GM19372 (cell line): ENCODE data around the gene IGF1R.

Experiments
- ATAC-seq: cut with Tn5 transposase; IDR thresholded peaks from one replicate; pipeline ENCODE4 v1.9.1; 2021; ENCODE audit warnings: mild to moderate bottlenecking, low read depth, moderate library complexity; ENCODE audit not compliant: unreplicated experiment

Gene IGF1R

GRCh38 chr15:98722209-98722608 is 73.9 kb downstream of the IGF1R start:
- ATAC-seq = no peak

- no peak for ATAC-seq
Observed at GRCh38 chr15:98722645-98723044, 74.3 kb downstream of the IGF1R start.

DNA sequence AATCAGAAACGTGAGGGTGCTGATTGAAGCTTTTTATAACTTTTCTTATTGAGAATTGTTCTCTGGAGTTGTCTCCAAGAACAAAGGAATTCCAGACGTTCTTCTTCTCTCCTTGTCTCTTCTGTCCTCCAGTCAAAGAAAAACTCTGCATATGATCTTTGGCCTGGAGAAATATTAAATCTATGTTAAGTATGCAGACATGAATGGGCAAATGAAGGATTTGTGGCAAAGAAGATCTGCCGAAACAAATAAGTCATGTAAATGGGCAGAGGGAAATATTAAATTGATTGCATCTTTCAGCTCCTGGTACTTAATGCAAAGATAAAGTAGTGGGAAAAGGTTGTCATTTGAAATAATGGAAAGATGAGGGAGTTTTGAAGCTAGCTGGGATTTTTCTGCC is 74.9 kb downstream of the IGF1R start:
- no peak for ATAC-seq

- ATAC-seq = no peak
Observed at GRCh38 chr15:98724048-98724447, 75.7 kb downstream of the IGF1R start.

GRCh38 chr15:98724494-98724893 is 76.2 kb downstream of the IGF1R start:
- no peak for ATAC-seq

DNA sequence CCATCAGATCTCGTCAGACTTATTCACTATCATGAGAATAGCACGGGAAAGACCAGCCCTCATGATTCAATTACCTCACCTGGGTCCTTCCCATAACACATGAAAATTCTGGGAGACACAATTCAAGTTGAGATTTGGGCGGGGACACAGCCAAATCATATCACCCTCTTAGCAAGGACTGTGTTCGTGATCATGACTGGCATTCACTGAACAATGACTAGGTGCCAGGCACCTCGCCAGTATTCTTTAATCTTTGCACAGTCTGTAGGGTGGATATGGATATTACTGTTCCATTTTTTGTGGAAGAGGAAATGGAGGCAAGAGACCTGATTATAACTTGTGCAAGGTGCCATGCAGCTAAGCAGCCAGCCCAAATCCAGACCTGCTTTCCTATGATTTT is 77.5 kb downstream of the IGF1R start:
- ATAC-seq = no peak

DNA sequence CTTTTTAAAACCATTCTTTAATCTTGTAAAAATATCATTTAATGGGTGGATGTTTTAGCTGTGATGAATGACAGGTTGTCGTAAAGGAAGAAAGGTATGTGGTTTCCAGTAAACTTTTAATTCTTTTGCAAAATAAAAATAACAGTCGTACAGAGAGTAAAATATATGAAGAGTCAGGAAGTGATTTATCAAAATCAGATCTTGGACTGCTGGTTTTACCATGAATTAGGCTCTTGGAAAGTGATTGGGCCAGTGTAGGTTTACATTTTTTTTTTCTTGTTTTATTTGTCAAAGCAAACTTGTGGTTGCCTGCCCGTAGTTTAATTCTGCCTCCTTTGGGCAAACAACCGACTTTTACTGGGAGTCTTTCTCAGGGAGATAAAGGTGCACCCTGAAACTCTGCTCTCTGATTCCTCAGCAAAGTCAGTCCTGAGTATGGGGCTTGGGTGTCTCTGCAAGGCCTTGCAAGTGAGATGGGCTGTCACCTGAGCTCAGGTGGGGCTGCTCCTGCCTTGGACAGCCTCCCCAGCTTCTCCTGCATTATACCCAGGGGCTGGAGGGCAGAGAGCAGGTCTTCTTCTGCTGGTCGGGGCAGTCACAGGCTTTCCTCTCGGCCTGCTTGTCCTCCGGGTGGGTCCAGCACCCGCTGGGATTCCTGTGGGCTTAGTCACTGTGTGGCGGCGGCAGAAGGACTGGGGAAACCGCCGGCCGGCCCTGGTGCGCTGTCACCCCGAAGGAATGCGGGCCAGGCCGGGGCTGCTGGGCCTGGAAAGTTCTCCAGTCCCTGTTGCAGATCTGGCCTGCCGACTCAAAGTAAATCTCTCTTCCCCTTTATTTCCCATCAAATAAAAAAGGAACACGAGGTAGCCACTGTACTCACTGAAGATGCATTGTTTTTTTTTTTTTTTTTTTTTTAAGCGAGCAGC is 79.0 kb downstream of the IGF1R start:
- no peak for ATAC-seq

- no peak for ATAC-seq
Observed at GRCh38 chr15:98728082-98728810, 79.9 kb downstream of the IGF1R start.

- ATAC-seq = no peak
Observed at GRCh38 chr15:98728811-98729160, 80.4 kb downstream of the IGF1R start.

DNA sequence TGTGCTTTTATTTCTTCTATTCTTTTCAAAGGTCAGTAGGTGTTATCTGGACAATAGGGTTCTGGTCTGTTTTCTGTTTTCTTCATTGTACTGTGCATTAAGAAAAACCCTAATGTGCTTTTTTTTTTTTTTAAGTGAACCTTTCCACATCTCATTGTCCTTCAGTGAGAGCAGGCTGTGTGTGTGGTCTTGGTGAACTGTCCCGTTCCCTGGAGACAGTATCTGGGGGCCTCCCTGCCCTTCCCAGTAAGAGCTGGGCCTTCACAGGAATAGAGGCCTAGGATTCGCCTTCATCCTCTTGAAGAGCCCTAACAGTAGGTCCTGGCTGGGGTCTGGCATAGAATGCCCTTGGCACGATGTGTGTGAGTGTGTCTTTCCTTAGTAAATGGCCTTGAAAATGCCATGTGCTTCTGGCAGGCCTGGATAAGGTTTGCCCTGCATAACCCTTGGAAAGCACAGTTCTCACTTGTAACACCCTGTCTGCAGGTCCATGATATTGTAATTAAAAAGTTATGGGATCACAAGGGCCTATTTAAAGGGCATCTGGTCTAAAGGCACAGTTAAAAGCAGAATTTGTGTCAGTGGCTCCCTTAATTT is 81.2 kb downstream of the IGF1R start:
- no peak for ATAC-seq

- ATAC-seq = no peak
Observed at GRCh38 chr15:98730860-98731711, 82.7 kb downstream of the IGF1R start.

DNA sequence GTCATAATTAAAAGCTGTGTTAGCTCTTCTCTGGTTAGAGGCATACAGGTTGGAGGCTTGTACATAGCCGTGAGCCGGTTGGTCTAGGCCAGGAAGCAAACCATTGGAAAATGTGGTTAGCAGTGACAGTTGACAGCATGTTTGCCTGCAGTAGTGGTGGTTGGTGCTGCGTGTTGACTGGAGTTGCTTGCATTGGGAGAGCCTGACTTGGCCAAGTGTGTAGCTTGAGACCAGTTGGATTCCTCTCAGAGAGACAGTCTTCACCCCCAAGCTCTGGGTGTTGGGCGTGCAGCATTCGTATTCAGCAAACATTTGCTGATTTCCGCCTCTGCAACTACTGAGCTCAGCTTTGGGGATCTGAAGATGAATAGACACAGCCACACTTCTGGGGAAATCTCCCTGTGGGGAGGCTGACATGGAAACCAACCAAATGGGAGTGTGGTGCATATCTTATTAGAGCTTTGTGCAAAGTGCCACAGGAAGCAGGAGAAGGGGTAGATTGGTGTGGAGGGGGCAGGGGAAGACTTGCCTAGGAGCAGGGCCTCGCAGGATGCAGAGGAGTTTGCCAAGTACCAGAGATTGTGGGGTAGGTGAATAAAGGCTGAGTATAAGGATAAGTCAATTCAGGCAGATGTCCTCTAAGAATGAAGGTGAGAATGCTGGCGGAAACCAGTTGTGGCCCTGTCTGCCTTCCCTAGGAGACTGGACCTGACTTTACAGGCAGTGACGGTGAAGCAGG is 83.5 kb downstream of the IGF1R start:
- ATAC-seq = no peak

GRCh38 chr15:98733098-98733497 is 84.8 kb downstream of the IGF1R start:
- no peak for ATAC-seq

DNA sequence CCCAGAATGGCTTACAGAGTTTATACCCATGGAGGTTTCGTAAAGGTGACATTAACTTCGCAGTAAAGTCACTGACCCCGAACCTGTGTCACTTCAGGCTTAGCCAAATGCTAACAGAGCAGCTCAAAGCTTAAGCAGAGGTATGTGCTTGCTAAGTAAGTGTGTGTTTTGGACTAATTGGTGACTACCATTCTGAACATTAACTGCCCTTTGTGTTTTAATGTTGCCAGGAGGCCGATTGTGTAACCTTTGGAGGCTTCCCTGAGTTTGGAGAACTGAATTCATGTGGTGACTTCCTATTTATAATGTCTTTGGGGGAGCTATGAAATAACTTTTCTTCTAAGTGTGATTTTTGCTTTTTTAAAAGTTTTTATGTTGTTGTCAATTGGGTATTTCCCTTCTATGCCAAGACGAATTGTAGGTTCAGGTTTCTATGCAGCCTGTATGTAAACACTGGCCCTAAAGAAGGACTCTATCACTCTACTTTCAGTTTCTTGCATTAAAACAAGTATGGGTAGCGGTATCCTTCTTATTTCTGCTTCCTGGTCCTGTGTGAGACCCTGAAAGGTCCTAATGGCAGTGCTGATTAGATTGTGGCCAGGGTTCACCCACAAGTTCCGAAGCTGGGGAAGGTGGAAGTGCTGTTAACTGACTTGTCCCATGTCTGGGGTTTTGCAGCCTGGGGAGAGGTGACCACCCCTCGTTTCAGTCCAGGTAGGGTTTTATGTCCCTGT is 86.3 kb downstream of the IGF1R start:
- no peak for ATAC-seq

DNA sequence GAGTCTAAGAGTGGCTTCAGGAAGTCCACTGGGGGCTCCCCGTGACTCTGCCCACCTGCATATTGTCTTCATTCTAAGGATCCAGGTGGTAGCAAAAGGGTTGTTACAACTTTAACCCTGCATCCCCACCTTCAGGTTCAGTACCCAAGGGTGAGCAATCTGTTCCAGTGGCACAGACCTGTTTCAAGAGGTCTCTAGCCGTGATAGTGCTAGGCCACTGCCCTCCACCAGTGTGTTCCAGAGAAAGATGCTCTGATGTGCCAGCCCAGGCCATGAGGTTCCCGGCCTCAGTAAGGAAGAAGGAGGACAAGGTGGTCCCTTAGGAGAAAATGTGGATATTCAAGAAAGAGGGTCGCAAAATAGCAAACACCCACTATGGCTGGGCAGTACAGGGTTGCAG is 87.0 kb downstream of the IGF1R start:
- ATAC-seq = no peak

- ATAC-seq = no peak
Observed at GRCh38 chr15:98735895-98736617, 87.7 kb downstream of the IGF1R start.

DNA sequence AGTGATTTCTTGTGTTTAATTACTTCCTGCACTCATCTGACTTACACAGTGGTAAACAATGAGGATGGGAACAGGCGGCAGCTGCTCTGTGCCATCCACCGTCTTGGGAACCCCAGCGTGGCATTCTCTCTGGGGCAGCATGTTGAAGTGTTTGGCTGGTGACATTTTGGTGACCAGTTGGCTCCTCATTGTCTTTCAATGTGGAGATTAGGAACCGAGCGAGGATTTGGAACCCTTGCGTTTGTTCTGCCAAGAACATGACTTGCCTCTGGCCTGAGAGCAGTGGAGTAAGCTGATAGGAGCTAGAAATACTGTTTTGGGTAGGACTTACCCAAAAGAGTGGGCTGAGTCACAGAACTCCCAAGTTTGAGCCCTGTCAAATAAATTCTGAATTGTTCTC is 88.8 kb downstream of the IGF1R start:
- ATAC-seq = no peak

- no peak for ATAC-seq
Observed at GRCh38 chr15:98737721-98738120, 89.4 kb downstream of the IGF1R start.
